IPS DF 6.9 (cell line): ENCODE data around the gene SLC22A16.

Experiments used
- DNase-seq: peaks from one replicate; pipeline ENCODE4 v3.0.0-alpha.2; 2013; ENCODE audit warnings: low read depth, low spot score
- H3K27ac ChIP-seq: one replicate; pipeline ENCODE4 v1.5.1; 2013; ENCODE audit warnings: low read length, control low read depth
- H3K27me3 ChIP-seq: 2 replicates; pipeline ENCODE4 v1.6.1; 2013; ENCODE audit warnings: mild to moderate bottlenecking, low read length; ENCODE audit not compliant: control insufficient read depth, insufficient read depth
- H3K36me3 ChIP-seq: 2 replicates; pipeline ENCODE4 v1.6.1; 2013; ENCODE audit warnings: low read length; ENCODE audit not compliant: control insufficient read depth, insufficient read depth
- H3K4me1 ChIP-seq: 2 replicates; pipeline ENCODE4 v1.6.1; 2013; ENCODE audit warnings: low read length; ENCODE audit not compliant: control insufficient read depth, insufficient read depth
- H3K4me3 ChIP-seq: 2 replicates; pipeline ENCODE4 v1.5.1; 2013; ENCODE audit warnings: mild to moderate bottlenecking, low read length
- H3K9me3 ChIP-seq: 2 replicates; pipeline ENCODE4 v1.6.1; 2013; ENCODE audit warnings: low read length, inconsistent platforms; ENCODE audit not compliant: control insufficient read depth, insufficient read depth
- WGBS: extraction: QIAGEN DNeasy Blood & Tissue Kit; methylation state at CpG from one replicate; pipeline ENCODE4 v1.1.7; 2013; ENCODE audit warnings: mixed read lengths, missing lambda C conversion rate; ENCODE audit not compliant: insufficient read length, insufficient coverage; 5-methylcytosine and 5-hydroxymethylcytosine counted together

The SLC22A16 gene

GRCh38 chr6:110408901-110409300 is 67.5 kb downstream of the SLC22A16 start:
- Histone ChIP-seq H3K27me3 (no peaks in the 10 kb centered on the region), H3K27ac (no peak overlapping the region), H3K4me1 (no peaks in the 10 kb centered on the region), H3K9me3 (no peaks in the 10 kb centered on the region), H3K36me3 (no peaks in the 10 kb centered on the region; the same call in 1 of the 2 replicates), H3K4me3 (no peak overlapping the region)
- no CpG with 5 or more reads among the region's 6 CpGs for WGBS
- no peak for DNase-seq

- Histone ChIP-seq H3K4me1 (no peaks in the 10 kb centered on the region), H3K27ac (no peak overlapping the region), H3K36me3 (no peaks in the 10 kb centered on the region; the same call in 1 of the 2 replicates), H3K4me3 (no peak overlapping the region), H3K27me3 (no peaks in the 10 kb centered on the region), H3K9me3 (no peaks in the 10 kb centered on the region)
- WGBS = no CpG with 5 or more reads among the region's 8 CpGs
- DNase-seq = no peak
Observed at GRCh38 chr6:110404607-110405006, 71.8 kb downstream of the SLC22A16 start.

- Histone ChIP-seq H3K4me3 (no peak overlapping the region), H3K27ac (no peak overlapping the region), H3K4me1 (no peaks in the 10 kb centered on the region), H3K27me3 (no peaks in the 10 kb centered on the region), H3K36me3 (no peaks in the 10 kb centered on the region; the same call in 1 of the 2 replicates), H3K9me3 (no peaks in the 10 kb centered on the region)
- no peak for DNase-seq
- WGBS = no CpG with 5 or more reads among the region's 4 CpGs
Observed at GRCh38 chr6:110401585-110402176, 74.7 kb downstream of the SLC22A16 start.

GRCh38 chr6:110400208-110400607 is 76.2 kb downstream of the SLC22A16 start:
- H3K4me3 ChIP-seq = no peak overlapping the region
- no peak for DNase-seq
- no peaks in the 10 kb centered on the region for H3K9me3 ChIP-seq
- no peaks in the 10 kb centered on the region for H3K4me1 ChIP-seq
- no peaks in the 10 kb centered on the region for H3K36me3 ChIP-seq
- no peak overlapping the region for H3K27ac ChIP-seq
- WGBS = no CpG with 5 or more reads among the region's 18 CpGs
- H3K27me3 ChIP-seq = no peaks in the 10 kb centered on the region

- H3K36me3 ChIP-seq = no peaks in the 10 kb centered on the region
- H3K4me3 ChIP-seq = no peak overlapping the region
- WGBS = no CpG with 5 or more reads among the region's 43 CpGs
- no peaks in the 10 kb centered on the region for H3K4me1 ChIP-seq
- no peak overlapping the region for H3K27ac ChIP-seq
- H3K9me3 ChIP-seq = no peaks in the 10 kb centered on the region
- H3K27me3 ChIP-seq = no peaks in the 10 kb centered on the region
- no peak for DNase-seq
Observed at GRCh38 chr6:110399219-110400071, 77.0 kb downstream of the SLC22A16 start.

- no CpG with 5 or more reads among the region's 4 CpGs for WGBS
- DNase-seq = no peak
- Histone ChIP-seq H3K4me3 (no peak overlapping the region), H3K27ac (no peak overlapping the region), H3K36me3 (no peaks in the 10 kb centered on the region), H3K4me1 (no peaks in the 10 kb centered on the region), H3K9me3 (no peaks in the 10 kb centered on the region), H3K27me3 (no peaks in the 10 kb centered on the region)
Observed at GRCh38 chr6:110398778-110399177, 77.6 kb downstream of the SLC22A16 start.

GRCh38 chr6:110395221-110395620 is 81.2 kb downstream of the SLC22A16 start:
- no peaks in the 10 kb centered on the region for H3K4me1 ChIP-seq
- no peaks in the 10 kb centered on the region for H3K9me3 ChIP-seq
- no peaks in the 10 kb centered on the region for H3K36me3 ChIP-seq
- H3K27ac ChIP-seq = no peak overlapping the region
- no peak overlapping the region for H3K4me3 ChIP-seq
- H3K27me3 ChIP-seq = no peaks in the 10 kb centered on the region
- WGBS = no CpG with 5 or more reads among the region's 4 CpGs
- DNase-seq = no peak

GRCh38 chr6:110394409-110394808 is 82.0 kb downstream of the SLC22A16 start:
- no peaks in the 10 kb centered on the region for H3K27me3 ChIP-seq
- H3K9me3 ChIP-seq = no peaks in the 10 kb centered on the region
- no peaks in the 10 kb centered on the region for H3K4me1 ChIP-seq
- H3K4me3 ChIP-seq = no peak overlapping the region
- H3K27ac ChIP-seq = no peak overlapping the region
- WGBS = no CpG with 5 or more reads among the region's 4 CpGs
- no peak for DNase-seq
- H3K36me3 ChIP-seq = no peaks in the 10 kb centered on the region

GRCh38 chr6:110392727-110393126 is 83.7 kb downstream of the SLC22A16 start:
- DNase-seq = no peak
- no peak overlapping the region for H3K27ac ChIP-seq
- no peaks in the 10 kb centered on the region for H3K4me1 ChIP-seq
- no peaks in the 10 kb centered on the region for H3K27me3 ChIP-seq
- WGBS = no CpG with 5 or more reads among the region's 9 CpGs
- H3K36me3 ChIP-seq = no peaks in the 10 kb centered on the region
- no peaks in the 10 kb centered on the region for H3K9me3 ChIP-seq
- H3K4me3 ChIP-seq = no peak overlapping the region

GRCh38 chr6:110390404-110390803 is 86.0 kb downstream of the SLC22A16 start:
- no peak for DNase-seq
- no peak overlapping the region for H3K4me3 ChIP-seq
- no peaks in the 10 kb centered on the region for H3K36me3 ChIP-seq
- no peaks in the 10 kb centered on the region for H3K9me3 ChIP-seq
- H3K27me3 ChIP-seq = no peaks in the 10 kb centered on the region
- no CpG with 5 or more reads among the region's 2 CpGs for WGBS
- no peak overlapping the region for H3K27ac ChIP-seq
- no peaks in the 10 kb centered on the region for H3K4me1 ChIP-seq
